OCI-LY7 (cell line): ENCODE data around the gene GP2. TPM values are rescaled to one million over a fixed set of nuclear protein-coding genes. Genes with fewer than 3 reads are reported as not detected.

ENCODE experiments used
- BruUV-seq: library from RNA; stranded (reverse); fragments of 400-500 nt; replicated peaks from 2 replicates; lab custom pipeline; 2021; lab: Mats Ljungman, UMichigan
- CTCF ChIA-PET: fragments of 300-600 bp; sonication (Branson Sonifier 250); formaldehyde crosslinking; loops from one replicate; lab custom pipeline; 2022; ENCODE audit warnings: antibody characterized with exemption; ENCODE audit not compliant: unreplicated experiment; lab: Charles Lee
- POLR2A ChIA-PET: fragments of 300-600 bp; sonication (Branson Sonifier 250); formaldehyde crosslinking; loops from one replicate; lab custom pipeline; 2022; ENCODE audit warnings: antibody characterized with exemption; lab: Charles Lee
- DNase-seq: peaks from one replicate; pipeline ENCODE4 v3.0.0-alpha.2; 2015; ENCODE audit warnings: low spot score
- H2AFZ ChIP-seq: fragments of 200-600 bp; sonication (generic), shearing (Covaris generic); 2 replicates; pipeline ENCODE4 v1.6.1; 2014; ENCODE audit warnings: mild to moderate bottlenecking, antibody characterized with exemption, low read length, moderate library complexity
- H3K27ac ChIP-seq: fragments of 200-600 bp; sonication (generic); 2 replicates; pipeline ENCODE4 v1.5.1; 2014; ENCODE audit warnings: mixed run types, low read depth, mild to moderate bottlenecking, moderate library complexity, low read length, inconsistent platforms; ENCODE audit not compliant: poor library complexity, severe bottlenecking
- H3K36me3 ChIP-seq: fragments of 200-600 bp; sonication (generic); 2 replicates; pipeline ENCODE4 v1.6.1; 2014; ENCODE audit warnings: mild to moderate bottlenecking, antibody characterized with exemption, low read length, moderate library complexity, mixed read lengths; ENCODE audit not compliant: insufficient read depth
- H3K4me1 ChIP-seq: fragments of 200-600 bp; sonication (generic); 2 replicates; pipeline ENCODE4 v1.5.1; 2014; ENCODE audit warnings: mild to moderate bottlenecking, low read length; ENCODE audit not compliant: insufficient read depth, poor library complexity, severe bottlenecking
- H3K4me2 ChIP-seq: fragments of 200-600 bp; sonication (generic); 2 replicates; pipeline ENCODE4 v1.6.1; 2014; ENCODE audit warnings: mild to moderate bottlenecking, low read length
- H3K4me3 ChIP-seq: fragments of 200-600 bp; sonication (generic); 2 replicates; pipeline ENCODE4 v1.5.1; 2014; ENCODE audit warnings: mild to moderate bottlenecking, low read depth, low read length; ENCODE audit not compliant: poor library complexity, severe bottlenecking
- H3K79me2 ChIP-seq: fragments of 200-600 bp; sonication (generic); 2 replicates; pipeline ENCODE4 v1.6.1; 2016; ENCODE audit warnings: low read depth, mild to moderate bottlenecking, low read length, moderate library complexity, mixed read lengths; ENCODE audit not compliant: insufficient read depth
- H3K9me2 ChIP-seq: fragments of 200-600 bp; sonication (generic); 2 replicates; pipeline ENCODE4 v1.6.1; 2016; ENCODE audit warnings: mild to moderate bottlenecking, low read length, mixed read lengths; ENCODE audit not compliant: insufficient read depth
- H3K9me3 ChIP-seq: fragments of 200-600 bp; sonication (generic); 2 replicates; pipeline ENCODE4 v1.6.1; 2014; ENCODE audit warnings: mild to moderate bottlenecking, mixed run types, low read length, mixed read lengths
- H4K20me1 ChIP-seq: fragments of 200-600 bp; sonication (generic); 2 replicates; pipeline ENCODE4 v1.6.1; 2014; ENCODE audit warnings: mild to moderate bottlenecking, antibody characterized with exemption, low read length, moderate library complexity, mixed read lengths; ENCODE audit not compliant: insufficient read depth
- EZH2phosphoT487 ChIP-seq: fragments of 200-600 bp; sonication (generic); IDR thresholded peaks from 2 replicates; pipeline ENCODE4 v1.6.1; 2018; ENCODE audit warnings: low read depth, borderline replicate concordance, mild to moderate bottlenecking, mixed run types, antibody characterized with exemption, low read length, moderate library complexity, mixed read lengths
- intact Hi-C: fragments of 100-400 bp; cut with micrococcal nuclease; formaldehyde crosslinking; loops from one replicate; pipeline ENCODE4 v1.10.0; 2022; ENCODE audit not compliant: unreplicated experiment
- total RNA-seq, 2 experiments: library from RNA; depleted of rRNA in 1 of 2; stranded (reverse); fragments of >200 nt in 1 of 2; shearing (Covaris generic) in 1 of 2; gene quantifications; 2 replicates each; pipeline ENCODE4 v1.2.3, GENCODE V29; 2014 to 2022
- TF ChIP-seq, protein P1 (sequence below): fragments of 200-600 bp; sonication (generic); conservative IDR thresholded peaks from 2 replicates; pipeline ENCODE4 v1.5.1; 2014; ENCODE audit warnings: mild to moderate bottlenecking, antibody characterized with exemption, low read length, moderate library complexity, mixed read lengths

GP2 gene
- total RNA-seq, 2 experiments from 2014 or later, result not detected

DNA sequence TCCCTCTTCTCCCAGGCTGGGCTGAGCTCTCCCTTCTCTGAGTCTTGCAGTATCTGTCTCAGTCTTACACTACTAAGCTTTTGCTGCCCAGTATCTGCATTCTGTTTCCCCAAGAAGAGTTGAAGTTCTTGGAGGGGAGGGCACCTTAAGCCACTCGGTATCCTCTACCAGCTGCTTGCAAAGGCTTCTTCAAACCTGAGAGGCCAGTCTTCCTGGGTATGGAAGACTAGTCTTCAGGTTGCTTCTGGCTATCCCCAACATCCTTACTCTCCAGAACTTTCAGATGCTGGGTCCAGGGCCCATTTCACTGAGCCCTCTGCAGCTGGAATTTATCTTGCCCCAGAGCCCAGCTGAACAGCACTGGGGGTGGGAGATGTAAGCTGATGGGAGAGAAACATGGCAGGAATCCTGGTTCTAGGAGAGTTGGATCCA, 20.1 kb downstream of the GP2 start:
- DNase-seq, result no peak
- Histone ChIP-seq H4K20me1 (no peaks in the 10 kb centered on the region), H3K9me2 (no peaks in the 10 kb centered on the region), H3K4me2 (no peak overlapping the region), H3K27ac (no peak overlapping the region), H3K4me3 (no peak overlapping the region), H3K9me3 (no peaks in the 10 kb centered on the region), H3K79me2 (no peaks in the 10 kb centered on the region), H2AFZ (no peak overlapping the region), H3K36me3 (no peaks in the 10 kb centered on the region), H3K4me1 (no peaks in the 10 kb centered on the region)
- ChIA-PET POLR2A (interaction anchor here (1.1 kb wide), 1 partner anchor 398 kb away, joined by 4 read pairs; no protein-coding TSS in a partner anchor), CTCF (no interaction called here)
- no peak for TF ChIP-seq EZH2phosphoT487
- TF ChIP-seq, protein P1, sequence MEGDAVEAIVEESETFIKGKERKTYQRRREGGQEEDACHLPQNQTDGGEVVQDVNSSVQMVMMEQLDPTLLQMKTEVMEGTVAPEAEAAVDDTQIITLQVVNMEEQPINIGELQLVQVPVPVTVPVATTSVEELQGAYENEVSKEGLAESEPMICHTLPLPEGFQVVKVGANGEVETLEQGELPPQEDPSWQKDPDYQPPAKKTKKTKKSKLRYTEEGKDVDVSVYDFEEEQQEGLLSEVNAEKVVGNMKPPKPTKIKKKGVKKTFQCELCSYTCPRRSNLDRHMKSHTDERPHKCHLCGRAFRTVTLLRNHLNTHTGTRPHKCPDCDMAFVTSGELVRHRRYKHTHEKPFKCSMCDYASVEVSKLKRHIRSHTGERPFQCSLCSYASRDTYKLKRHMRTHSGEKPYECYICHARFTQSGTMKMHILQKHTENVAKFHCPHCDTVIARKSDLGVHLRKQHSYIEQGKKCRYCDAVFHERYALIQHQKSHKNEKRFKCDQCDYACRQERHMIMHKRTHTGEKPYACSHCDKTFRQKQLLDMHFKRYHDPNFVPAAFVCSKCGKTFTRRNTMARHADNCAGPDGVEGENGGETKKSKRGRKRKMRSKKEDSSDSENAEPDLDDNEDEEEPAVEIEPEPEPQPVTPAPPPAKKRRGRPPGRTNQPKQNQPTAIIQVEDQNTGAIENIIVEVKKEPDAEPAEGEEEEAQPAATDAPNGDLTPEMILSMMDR, result no peak
- intact Hi-C loops, result no loop called here
- BruUV-seq, result no TSS peak

GRCh38 chr16:20306401-20306800, 20.9 kb downstream of the GP2 start:
- no peaks in the 10 kb centered on the region for H3K9me3 ChIP-seq
- POLR2A ChIA-PET, result interaction anchor here (1.1 kb wide), 1 partner anchor 397 kb away, joined by 4 read pairs; no protein-coding TSS in a partner anchor
- no peaks in the 10 kb centered on the region for H3K4me1 ChIP-seq
- H3K4me3 ChIP-seq, result no peak overlapping the region
- TF ChIP-seq, protein P1, result no peak
- TF ChIP-seq EZH2phosphoT487, result no peak
- H4K20me1 ChIP-seq, result no peaks in the 10 kb centered on the region
- H3K9me2 ChIP-seq, result no peaks in the 10 kb centered on the region
- no peaks in the 10 kb centered on the region for H3K79me2 ChIP-seq
- intact Hi-C loops, result no loop called here
- H2AFZ ChIP-seq, result no peak overlapping the region
- H3K36me3 ChIP-seq, result no peaks in the 10 kb centered on the region
- DNase-seq, result no peak
- H3K4me2 ChIP-seq, result no peak overlapping the region
- no peak overlapping the region for H3K27ac ChIP-seq
- CTCF ChIA-PET, result no interaction called here
- no TSS peak for BruUV-seq

GRCh38 chr16:20303012-20303411, 24.3 kb downstream of the GP2 start:
- Histone ChIP-seq H3K4me1 (no peaks in the 10 kb centered on the region), H2AFZ (no peak overlapping the region), H3K9me3 (no peaks in the 10 kb centered on the region), H3K27ac (no peak overlapping the region), H3K79me2 (no peaks in the 10 kb centered on the region), H3K9me2 (no peaks in the 10 kb centered on the region), H4K20me1 (no peaks in the 10 kb centered on the region), H3K4me2 (no peak overlapping the region), H3K36me3 (no peaks in the 10 kb centered on the region), H3K4me3 (no peak overlapping the region)
- TF ChIP-seq, protein P1, result no peak
- TF ChIP-seq EZH2phosphoT487, result no peak
- DNase-seq, result no peak
- intact Hi-C loops, result loop anchor here (5.0 kb wide), 1 partner anchor 106 kb away; no protein-coding TSS in a partner anchor
- ChIA-PET POLR2A (no interaction called here), CTCF (no interaction called here)
- no TSS peak for BruUV-seq
